Esophagus squamous epithelium (tissue), 5 donors: Measurements from ENCODE around the gene FOXP1. TPM values are rescaled to one million over a fixed set of nuclear protein-coding genes. Genes with fewer than 3 reads are reported as not detected.

Experiments
- DNase-seq: peaks from one replicate; lab custom pipeline; 2025; lab: John Stamatoyannopoulos, UW
- H3K27ac ChIP-seq, 4 donors: fragments of 200-600 bp; sonication (generic); one replicate each; pipeline ENCODE4 v1.5.1; 2016 to 2019; ENCODE audit warnings: mild to moderate bottlenecking in 1 of 4
- H3K27me3 ChIP-seq, 4 donors: fragments of 200-600 bp; sonication (generic); 1 replicate in 3 of 4; 2 replicates in 1 of 4; pipeline versions ENCODE4 v1.5.1 to v1.6.0; 2017 to 2021; ENCODE audit warnings: antibody characterized with exemption in 1 of 4
- H3K36me3 ChIP-seq, 3 donors: fragments of 200-600 bp; sonication (generic); one replicate each; pipeline ENCODE4 v1.5.1; 2016 to 2019
- H3K4me1 ChIP-seq, 3 donors: fragments of 200-600 bp; sonication (generic); one replicate each; pipeline ENCODE4 v1.5.1; 2017 to 2019
- H3K4me3 ChIP-seq, 4 donors: fragments of 200-600 bp; sonication (generic); 1 replicate in 3 of 4; 2 replicates in 1 of 4; pipeline ENCODE4 v1.5.1; 2016 to 2019; ENCODE audit warnings: mild to moderate bottlenecking in 2 of 4, moderate library complexity in 1 of 4
- H3K9me3 ChIP-seq, 3 donors: fragments of 200-600 bp; sonication (generic); one replicate each; pipeline ENCODE4 v1.5.1; 2016 to 2019
- CTCF ChIP-seq, 6 experiments: fragments of 450-650 bp in 4 of 6; fragments of 200-600 bp in 2 of 6; sonication (generic) in 2 of 6; IDR thresholded peaks; one replicate each; pipeline ENCODE4 v1.5.1; 2016 to 2019; ENCODE audit warnings: antibody characterized with exemption in 6 of 6, mild to moderate bottlenecking in 4 of 6, moderate library complexity in 4 of 6
- POLR2A ChIP-seq, 4 donors: fragments of 450-650 bp; IDR thresholded peaks; one replicate each; pipeline ENCODE4 v1.6.1; 2017; ENCODE audit warnings: antibody characterized with exemption in 4 of 4, mild to moderate bottlenecking in 4 of 4, moderate library complexity in 3 of 4
- WGBS, 2 donors: methylation state at CpG; one replicate each; pipeline ENCODE4 v1.1.5; 2018; 5-methylcytosine and 5-hydroxymethylcytosine counted together
- intact Hi-C: fragments of 100-400 bp; cut with DNase I; formaldehyde crosslinking; loops from one replicate; pipeline ENCODE4 v1.15.0; 2022
- total RNA-seq, 4 donors: library from RNA; depleted of rRNA; stranded (reverse); fragments of >200 nt; gene quantifications; one replicate each; pipeline ENCODE4 v1.1.0, GENCODE V29; 2016
- donor health status: DM: yes; HTN: yes; CAD: no.

FOXP1 gene
- total RNA-seq, 4 donors from 2014 or later = 49.1 to 124 (median 61.1) TPM

DNA sequence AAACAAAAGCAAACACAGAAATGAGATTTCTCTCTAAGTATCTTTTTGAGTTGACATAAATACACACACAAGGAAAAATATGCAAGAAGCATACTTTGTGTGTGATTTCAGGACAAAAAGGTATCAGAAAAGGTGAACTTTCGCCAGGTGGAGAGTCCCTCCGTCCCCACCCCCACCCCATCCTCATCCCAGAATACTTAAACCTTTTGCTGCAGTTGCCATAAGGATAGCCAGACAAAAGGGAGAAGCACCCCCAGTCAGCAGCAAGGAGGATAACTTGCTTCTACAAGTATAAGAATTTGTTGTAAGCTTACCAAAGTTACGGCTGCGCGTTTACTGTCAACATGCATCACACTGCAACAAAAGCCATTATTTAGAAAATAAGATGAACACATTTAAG is 10.3 kb downstream of the FOXP1 start:
- no peak for TF ChIP-seq CTCF (IDR thresholded peaks at IDR 0.05)
- no peak for TF ChIP-seq POLR2A (IDR thresholded peaks at IDR 0.05)
- Histone ChIP-seq H3K27ac (no peak overlapping the region), H3K9me3 (no peaks in the 10 kb centered on the region), H3K27me3 (no peaks in the 10 kb centered on the region), H3K4me1 (peaks cover 3 to 47% (median 4%) of the 10 kb centered on the region in 3 donors), H3K4me3 (no peak overlapping the region), H3K36me3 (peaks cover 0 to 11% (median 0%) of the 10 kb centered on the region in 3 donors)
- 53 to 62% methylated on average over 5 of the region's 5 CpGs for WGBS, 2 donors
- DNase-seq = no peak
- intact Hi-C loops = no loop called here

- no peaks in the 10 kb centered on the region for H3K9me3 ChIP-seq
- intact Hi-C loops = no loop called here
- DNase-seq = no peak
- peaks cover 0 to 16% (median 4%) of the 10 kb centered on the region in 3 donors for H3K36me3 ChIP-seq
- no peak overlapping the region for H3K4me3 ChIP-seq
- 90 to 100% methylated on average over 2 to 3 of the region's 3 CpGs for WGBS, 2 donors
- peaks cover 0 to 28% (median 0%) of the 10 kb centered on the region in 3 donors for H3K4me1 ChIP-seq
- H3K27ac ChIP-seq = no peak overlapping the region
- no peaks in the 10 kb centered on the region for H3K27me3 ChIP-seq
- TF ChIP-seq CTCF (IDR thresholded peaks at IDR 0.05) (no peak), POLR2A (IDR thresholded peaks at IDR 0.05) (no peak)
These were observed 13.0 kb downstream of the FOXP1 start for GRCh38 chr3:71570546-71570945.

- TF ChIP-seq CTCF (IDR thresholded peaks at IDR 0.05) (no peak), POLR2A (IDR thresholded peaks at IDR 0.05) (no peak)
- DNase-seq = no peak
- Histone ChIP-seq H3K27ac (peak overlapping the region in 2 of 4 donors; percentile 41 to 45), H3K27me3 (no peaks in the 10 kb centered on the region), H3K4me1 (peaks cover 0 to 37% (median 11%) of the 10 kb centered on the region in 3 donors), H3K9me3 (no peaks in the 10 kb centered on the region), H3K4me3 (no peak overlapping the region), H3K36me3 (peaks cover 0 to 18% (median 4%) of the 10 kb centered on the region in 3 donors)
- intact Hi-C loops = no loop called here
These were observed 15.3 kb downstream of the FOXP1 start for GRCh38 chr3:71568207-71568606.

DNA sequence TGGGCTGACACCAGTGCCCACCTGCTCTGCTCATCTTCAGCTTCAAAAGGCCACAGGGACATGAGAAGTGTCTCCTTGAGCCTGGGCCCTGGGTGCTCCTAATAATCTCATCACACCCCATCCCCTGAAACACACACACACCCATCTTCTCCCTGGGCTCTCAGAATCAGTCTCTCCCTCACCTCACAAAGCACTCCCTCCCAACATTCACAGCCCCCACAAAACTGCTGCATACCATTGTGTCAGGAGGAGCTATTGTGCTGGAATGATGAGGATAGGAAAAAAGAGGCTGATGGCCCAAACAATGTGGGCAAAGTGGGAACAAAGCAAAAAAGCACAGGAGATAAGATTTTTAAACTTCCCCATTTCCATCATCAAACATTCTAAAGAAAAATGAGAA is 16.8 kb downstream of the FOXP1 start:
- no peak overlapping the region for H3K4me3 ChIP-seq
- TF ChIP-seq POLR2A (IDR thresholded peaks at IDR 0.05) = no peak
- no peak for TF ChIP-seq CTCF (IDR thresholded peaks at IDR 0.05)
- H3K27me3 ChIP-seq = no peaks in the 10 kb centered on the region
- peaks cover 0 to 18% (median 4%) of the 10 kb centered on the region in 3 donors for H3K36me3 ChIP-seq
- no peaks in the 10 kb centered on the region for H3K9me3 ChIP-seq
- H3K27ac ChIP-seq = no peak overlapping the region
- H3K4me1 ChIP-seq = peaks cover 0 to 43% (median 15%) of the 10 kb centered on the region in 3 donors
- DNase-seq = no peak
- intact Hi-C loops = no loop called here

GRCh38 chr3:71565976-71566375 is 17.6 kb downstream of the FOXP1 start:
- no peak for DNase-seq
- Histone ChIP-seq H3K27ac (no peak overlapping the region), H3K4me3 (no peak overlapping the region), H3K27me3 (no peaks in the 10 kb centered on the region), H3K4me1 (peaks cover 0 to 43% (median 15%) of the 10 kb centered on the region in 3 donors), H3K9me3 (no peaks in the 10 kb centered on the region), H3K36me3 (peaks cover 0 to 18% (median 4%) of the 10 kb centered on the region in 3 donors)
- intact Hi-C loops = no loop called here
- WGBS, 2 donors = 79 to 92% methylated on average over 8 of the region's 8 CpGs
- TF ChIP-seq POLR2A (IDR thresholded peaks at IDR 0.05) = no peak

DNA sequence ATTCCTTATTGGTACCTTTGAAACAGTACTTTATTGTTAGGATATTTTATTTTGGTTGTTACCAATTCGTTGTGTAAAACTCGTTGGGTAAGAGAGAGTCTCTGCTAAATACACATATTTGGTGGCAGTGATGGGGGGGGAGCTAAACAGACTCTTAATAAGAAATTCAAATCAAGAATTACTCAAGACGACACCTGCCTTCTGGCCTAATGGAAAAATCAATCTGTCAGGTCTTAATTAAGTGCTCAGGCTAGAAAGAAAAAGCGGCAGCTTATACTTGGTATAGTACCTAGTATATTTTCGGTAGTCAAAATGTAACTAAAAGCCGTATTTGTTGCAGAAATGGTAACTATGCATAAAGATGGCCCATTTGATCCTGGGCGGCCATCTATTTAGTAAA is 18.2 kb downstream of the FOXP1 start:
- H3K27me3 ChIP-seq = no peaks in the 10 kb centered on the region
- no peak overlapping the region for H3K4me3 ChIP-seq
- peaks cover 0 to 11% (median 4%) of the 10 kb centered on the region in 3 donors for H3K36me3 ChIP-seq
- TF ChIP-seq POLR2A (IDR thresholded peaks at IDR 0.05) (no peak), CTCF (IDR thresholded peaks at IDR 0.05) (no peak)
- no peak for DNase-seq
- peaks cover 0 to 43% (median 15%) of the 10 kb centered on the region in 3 donors for H3K4me1 ChIP-seq
- no peaks in the 10 kb centered on the region for H3K9me3 ChIP-seq
- intact Hi-C loops = no loop called here
- 79 to 85% methylated on average over 7 of the region's 7 CpGs for WGBS, 2 donors
- peak overlapping the region in 3 of 4 donors; percentile 38 to 60 (median 44) for H3K27ac ChIP-seq
